Neural cell (in vitro differentiated cells): ENCODE data around the gene DCTN3. TPM values are rescaled to one million over a fixed set of nuclear protein-coding genes. Genes with fewer than 3 reads are reported as not detected.

Source experiments
- H2AFZ ChIP-seq: fragments of 200-600, 300-800 bp; sonication (generic), shearing (Covaris generic); 2 replicates; pipeline ENCODE4 v1.6.0; 2014; ENCODE audit warnings: low read depth, mild to moderate bottlenecking, antibody characterized with exemption, low read length, moderate library complexity
- H3F3A ChIP-seq: fragments of 200-600 bp; shearing (Covaris generic); 2 replicates; pipeline ENCODE4 v1.6.1; 2016; ENCODE audit warnings: mild to moderate bottlenecking, moderate library complexity, mixed read lengths, antibody characterized with exemption, low read length; ENCODE audit not compliant: insufficient read depth, poor library complexity, severe bottlenecking
- H3K27ac ChIP-seq: fragments of 200-600, 300-800 bp; sonication (generic), shearing (Covaris generic); 2 replicates; pipeline ENCODE4 v1.5.1; 2014; ENCODE audit warnings: mild to moderate bottlenecking, low read length, moderate library complexity
- H3K27me3 ChIP-seq: fragments of 300-800, 200-600 bp; sonication (generic), shearing (Covaris generic); 2 replicates; pipeline ENCODE4 v1.6.0; 2014; ENCODE audit warnings: mild to moderate bottlenecking, low read depth, low read length, moderate library complexity; ENCODE audit not compliant: insufficient read depth
- H3K36me3 ChIP-seq: fragments of 300-800, 200-600 bp; sonication (generic), shearing (Covaris generic); 2 replicates; pipeline ENCODE4 v1.5.1; 2014; ENCODE audit warnings: mild to moderate bottlenecking, antibody characterized with exemption, low read length, moderate library complexity; ENCODE audit not compliant: insufficient read depth
- H3K4me2 ChIP-seq: fragments of 300-800, 200-600 bp; sonication (generic), shearing (Covaris generic); 2 replicates; pipeline ENCODE4 v1.6.0; 2014; ENCODE audit warnings: mild to moderate bottlenecking, low read length
- H3K4me3 ChIP-seq: fragments of 300-800, 200-600 bp; sonication (generic), shearing (Covaris generic); 2 replicates; pipeline ENCODE4 v1.5.1; 2014; ENCODE audit warnings: mild to moderate bottlenecking, low read length, moderate library complexity
- H3K79me2 ChIP-seq: fragments of 200-600 bp; shearing (Covaris generic); replicated peaks from 2 replicates; pipeline ENCODE4 v1.6.0; 2014; ENCODE audit warnings: mild to moderate bottlenecking, low read length, moderate library complexity; ENCODE audit not compliant: insufficient read depth
- H3K9ac ChIP-seq: fragments of 300-800, 200-600 bp; sonication (generic), shearing (Covaris generic); 2 replicates; pipeline ENCODE4 v1.6.1; 2016; ENCODE audit warnings: mild to moderate bottlenecking, low read length, mixed read lengths
- H3K9me2 ChIP-seq: fragments of 200-600 bp; shearing (Covaris generic); 2 replicates; pipeline ENCODE4 v1.6.1; 2016; ENCODE audit warnings: mild to moderate bottlenecking, low read length, mixed read lengths; ENCODE audit not compliant: insufficient read depth
- H3K9me3 ChIP-seq: fragments of 200-600, 300-800 bp; sonication (generic), shearing (Covaris generic); 2 replicates; pipeline ENCODE4 v1.6.1; 2016; ENCODE audit warnings: mild to moderate bottlenecking, mixed run types, low read length, moderate library complexity, mixed read lengths
- H4K20me1 ChIP-seq: fragments of 200-600 bp; shearing (Covaris generic); 2 replicates; pipeline ENCODE4 v1.6.1; 2016; ENCODE audit warnings: mild to moderate bottlenecking, mixed run types; ENCODE audit not compliant: insufficient read depth
- EP300 ChIP-seq: fragments of 450-650 bp; conservative IDR thresholded peaks from 2 replicates; pipeline ENCODE4 v1.6.1; 2014; ENCODE audit warnings: antibody characterized with exemption, mild to moderate bottlenecking, moderate library complexity; ENCODE audit not compliant: poor library complexity, severe bottlenecking
- EZH2 ChIP-seq: fragments of 200-600, 300-800 bp; shearing (Covaris generic), sonication (generic); IDR thresholded peaks from 2 replicates; pipeline ENCODE4 v1.6.1; 2014; ENCODE audit warnings: antibody characterized with exemption, low read length, borderline replicate concordance, mild to moderate bottlenecking; ENCODE audit not compliant: insufficient read depth, poor library complexity, severe bottlenecking
- MXI1 ChIP-seq: fragments of 450-650 bp; conservative IDR thresholded peaks from 2 replicates; pipeline ENCODE4 v1.6.1; 2014; ENCODE audit warnings: antibody characterized with exemption, mild to moderate bottlenecking; ENCODE audit not compliant: poor library complexity, severe bottlenecking
- POLR2AphosphoS5 ChIP-seq: IDR thresholded peaks from 2 replicates; pipeline ENCODE4 v1.6.1; 2012
- RAD21 ChIP-seq: fragments of 450-650 bp; conservative IDR thresholded peaks from 2 replicates; pipeline ENCODE4 v1.6.1; 2014; ENCODE audit warnings: antibody characterized with exemption, mild to moderate bottlenecking, moderate library complexity
- SMC3 ChIP-seq: fragments of 450-650 bp; conservative IDR thresholded peaks from 2 replicates; pipeline ENCODE4 v1.6.1; 2014; ENCODE audit warnings: antibody characterized with exemption, mild to moderate bottlenecking, moderate library complexity; ENCODE audit not compliant: poor library complexity
- TAF1 ChIP-seq: IDR thresholded peaks from 2 replicates; pipeline ENCODE4 v1.6.1; 2012; ENCODE audit warnings: low read depth
- polyA plus RNA-seq: library from polyadenylated mRNA; depleted of rRNA; stranded (reverse); fragments of >200 nt; gene quantifications from 2 replicates; pipeline ENCODE4 v1.2.3, GENCODE V29; 2014
- TF ChIP-seq, protein P1 (sequence below): IDR thresholded peaks from 2 replicates; pipeline ENCODE4 v1.6.1; 2012; ENCODE audit warnings: borderline replicate concordance
- TF ChIP-seq, protein P2 (sequence below): fragments of 450-650 bp; IDR thresholded peaks from 2 replicates; pipeline ENCODE4 v1.5.1; 2014; ENCODE audit warnings: antibody characterized with exemption, mild to moderate bottlenecking, moderate library complexity; ENCODE audit not compliant: poor library complexity, severe bottlenecking

DCTN3 gene
- polyA plus RNA-seq, 1 donor from 2014 or later = 380 TPM

DNA sequence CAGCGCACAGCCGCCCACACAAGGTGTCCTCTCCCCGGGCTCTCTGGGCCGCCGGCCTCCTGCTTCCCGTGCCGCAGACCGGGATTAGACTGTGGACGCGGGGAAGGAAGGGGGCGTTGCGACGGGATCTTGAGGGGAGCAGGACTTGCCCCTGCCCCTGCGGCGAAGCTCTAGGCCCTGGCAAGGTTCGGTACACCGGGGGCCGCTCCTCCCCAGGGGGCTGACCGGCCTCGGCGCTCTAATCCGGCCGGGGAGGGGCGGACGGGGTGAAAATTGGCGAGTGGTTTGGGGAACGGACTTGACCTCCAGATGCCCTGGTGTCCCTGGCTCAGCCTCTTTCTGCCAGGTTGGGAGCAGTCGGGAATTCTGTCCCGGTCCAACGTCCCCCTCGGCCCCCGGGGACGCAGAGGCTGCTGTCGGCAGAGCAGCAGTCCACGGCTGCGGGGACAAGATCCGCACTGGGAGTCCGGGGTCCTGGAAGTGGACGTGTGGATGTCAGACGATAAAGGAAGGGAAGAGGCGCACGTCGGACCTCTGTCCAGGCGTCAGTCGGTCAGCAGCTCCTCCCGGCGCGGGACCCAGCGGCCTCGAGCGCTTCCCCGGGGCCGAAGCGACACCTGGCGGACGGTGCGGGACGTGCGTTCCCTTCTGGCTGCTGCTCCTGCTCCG, 28.9 kb downstream of the DCTN3 start:
- no peaks in the 10 kb centered on the region for H3F3A ChIP-seq
- no peaks in the 10 kb centered on the region for H3K36me3 ChIP-seq
- H3K4me2 ChIP-seq = no peak overlapping the region
- no peaks in the 10 kb centered on the region for H3K9me2 ChIP-seq
- H2AFZ ChIP-seq = no peak overlapping the region
- TF ChIP-seq TAF1 (no peak), POLR2AphosphoS5 (no peak), EP300 (no peak), RAD21 (peak; percentile 97), EZH2 (no peak), SMC3 (peak; percentile 100), MXI1 (peak; percentile 21)
- TF ChIP-seq, protein P1, sequence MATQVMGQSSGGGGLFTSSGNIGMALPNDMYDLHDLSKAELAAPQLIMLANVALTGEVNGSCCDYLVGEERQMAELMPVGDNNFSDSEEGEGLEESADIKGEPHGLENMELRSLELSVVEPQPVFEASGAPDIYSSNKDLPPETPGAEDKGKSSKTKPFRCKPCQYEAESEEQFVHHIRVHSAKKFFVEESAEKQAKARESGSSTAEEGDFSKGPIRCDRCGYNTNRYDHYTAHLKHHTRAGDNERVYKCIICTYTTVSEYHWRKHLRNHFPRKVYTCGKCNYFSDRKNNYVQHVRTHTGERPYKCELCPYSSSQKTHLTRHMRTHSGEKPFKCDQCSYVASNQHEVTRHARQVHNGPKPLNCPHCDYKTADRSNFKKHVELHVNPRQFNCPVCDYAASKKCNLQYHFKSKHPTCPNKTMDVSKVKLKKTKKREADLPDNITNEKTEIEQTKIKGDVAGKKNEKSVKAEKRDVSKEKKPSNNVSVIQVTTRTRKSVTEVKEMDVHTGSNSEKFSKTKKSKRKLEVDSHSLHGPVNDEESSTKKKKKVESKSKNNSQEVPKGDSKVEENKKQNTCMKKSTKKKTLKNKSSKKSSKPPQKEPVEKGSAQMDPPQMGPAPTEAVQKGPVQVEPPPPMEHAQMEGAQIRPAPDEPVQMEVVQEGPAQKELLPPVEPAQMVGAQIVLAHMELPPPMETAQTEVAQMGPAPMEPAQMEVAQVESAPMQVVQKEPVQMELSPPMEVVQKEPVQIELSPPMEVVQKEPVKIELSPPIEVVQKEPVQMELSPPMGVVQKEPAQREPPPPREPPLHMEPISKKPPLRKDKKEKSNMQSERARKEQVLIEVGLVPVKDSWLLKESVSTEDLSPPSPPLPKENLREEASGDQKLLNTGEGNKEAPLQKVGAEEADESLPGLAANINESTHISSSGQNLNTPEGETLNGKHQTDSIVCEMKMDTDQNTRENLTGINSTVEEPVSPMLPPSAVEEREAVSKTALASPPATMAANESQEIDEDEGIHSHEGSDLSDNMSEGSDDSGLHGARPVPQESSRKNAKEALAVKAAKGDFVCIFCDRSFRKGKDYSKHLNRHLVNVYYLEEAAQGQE = no peak
- TF ChIP-seq, protein P2, sequence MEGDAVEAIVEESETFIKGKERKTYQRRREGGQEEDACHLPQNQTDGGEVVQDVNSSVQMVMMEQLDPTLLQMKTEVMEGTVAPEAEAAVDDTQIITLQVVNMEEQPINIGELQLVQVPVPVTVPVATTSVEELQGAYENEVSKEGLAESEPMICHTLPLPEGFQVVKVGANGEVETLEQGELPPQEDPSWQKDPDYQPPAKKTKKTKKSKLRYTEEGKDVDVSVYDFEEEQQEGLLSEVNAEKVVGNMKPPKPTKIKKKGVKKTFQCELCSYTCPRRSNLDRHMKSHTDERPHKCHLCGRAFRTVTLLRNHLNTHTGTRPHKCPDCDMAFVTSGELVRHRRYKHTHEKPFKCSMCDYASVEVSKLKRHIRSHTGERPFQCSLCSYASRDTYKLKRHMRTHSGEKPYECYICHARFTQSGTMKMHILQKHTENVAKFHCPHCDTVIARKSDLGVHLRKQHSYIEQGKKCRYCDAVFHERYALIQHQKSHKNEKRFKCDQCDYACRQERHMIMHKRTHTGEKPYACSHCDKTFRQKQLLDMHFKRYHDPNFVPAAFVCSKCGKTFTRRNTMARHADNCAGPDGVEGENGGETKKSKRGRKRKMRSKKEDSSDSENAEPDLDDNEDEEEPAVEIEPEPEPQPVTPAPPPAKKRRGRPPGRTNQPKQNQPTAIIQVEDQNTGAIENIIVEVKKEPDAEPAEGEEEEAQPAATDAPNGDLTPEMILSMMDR = peak; percentile 98
- H3K27ac ChIP-seq = no peak overlapping the region
- peaks cover 26% of the 10 kb centered on the region for H3K27me3 ChIP-seq
- peak overlapping the region; percentile 63 for H3K4me3 ChIP-seq
- H3K9me3 ChIP-seq = no peaks in the 10 kb centered on the region
- H3K9ac ChIP-seq = peak overlapping the region; percentile 43
- peaks cover 30% of the 10 kb centered on the region for H3K79me2 ChIP-seq
- peaks cover 5% of the 10 kb centered on the region for H4K20me1 ChIP-seq

DNA sequence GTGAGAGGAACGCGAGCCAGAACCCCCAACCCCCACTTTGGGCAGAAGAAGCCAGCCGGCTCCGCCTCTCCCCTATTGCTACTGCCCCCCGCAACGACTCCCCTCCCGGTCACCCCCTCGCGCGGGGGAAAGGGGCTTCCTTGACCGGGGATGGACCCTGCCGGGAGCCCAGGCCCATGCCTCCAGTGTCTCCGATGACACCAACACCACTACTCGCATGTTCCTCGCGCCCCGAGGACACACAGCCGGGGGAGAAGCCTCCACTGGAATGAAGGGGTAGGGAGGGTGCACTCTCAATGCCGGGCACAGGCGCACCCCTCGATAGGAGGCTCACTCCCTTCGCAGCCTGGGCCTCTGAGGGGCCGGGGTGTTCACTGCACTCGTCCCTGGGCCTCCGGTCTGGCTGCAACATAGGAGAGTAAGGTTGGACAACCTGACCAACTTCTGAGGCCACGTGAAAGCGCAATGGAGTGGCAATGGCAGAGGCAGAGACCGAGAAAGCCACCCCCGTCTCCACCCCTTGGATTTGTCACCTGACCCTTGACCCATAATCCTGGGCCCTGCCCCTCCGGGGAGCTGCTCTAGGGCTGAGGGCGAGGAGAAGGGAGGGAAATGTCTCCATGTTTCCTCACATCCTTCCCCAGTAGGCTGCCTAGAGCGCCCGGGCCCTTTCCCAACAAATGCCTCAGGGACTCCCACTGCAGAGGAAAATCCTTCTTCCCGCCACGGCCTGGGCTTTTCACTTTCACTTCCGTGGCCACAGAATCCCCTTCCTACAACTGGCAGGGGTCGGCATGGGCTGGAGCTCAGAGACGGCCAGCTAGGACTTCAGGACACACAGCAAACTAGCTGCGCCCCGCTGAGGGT, 29.7 kb downstream of the DCTN3 start:
- Histone ChIP-seq H3K9me3 (no peaks in the 10 kb centered on the region), H3K27me3 (peaks cover 26% of the 10 kb centered on the region), H3K9me2 (no peaks in the 10 kb centered on the region), H3K4me2 (peak overlapping the region; percentile 44), H3F3A (no peaks in the 10 kb centered on the region), H3K27ac (peak overlapping the region; percentile 51), H4K20me1 (peaks cover 5% of the 10 kb centered on the region), H2AFZ (peak overlapping the region; percentile 83), H3K36me3 (no peaks in the 10 kb centered on the region), H3K79me2 (peaks cover 37% of the 10 kb centered on the region), H3K9ac (peak overlapping the region; percentile 80), H3K4me3 (peak overlapping the region; percentile 98)
- TF ChIP-seq RAD21 (no peak), EP300 (no peak), TAF1 (no peak), POLR2AphosphoS5 (no peak), SMC3 (no peak), MXI1 (no peak), EZH2 (no peak)
- TF ChIP-seq, protein P2 = no peak
- TF ChIP-seq, protein P1 = no peak
